ENCODE results near the gene ZNF385C. TPM values are rescaled to one million over a fixed set of nuclear protein-coding genes. Genes with fewer than 3 reads are reported as not detected.

Gene ZNF385C
- polyA plus RNA-seq, 2 of the 4 experiments (the other 2 are of a cell fraction): 0.13 to 0.61 TPM

DNA sequence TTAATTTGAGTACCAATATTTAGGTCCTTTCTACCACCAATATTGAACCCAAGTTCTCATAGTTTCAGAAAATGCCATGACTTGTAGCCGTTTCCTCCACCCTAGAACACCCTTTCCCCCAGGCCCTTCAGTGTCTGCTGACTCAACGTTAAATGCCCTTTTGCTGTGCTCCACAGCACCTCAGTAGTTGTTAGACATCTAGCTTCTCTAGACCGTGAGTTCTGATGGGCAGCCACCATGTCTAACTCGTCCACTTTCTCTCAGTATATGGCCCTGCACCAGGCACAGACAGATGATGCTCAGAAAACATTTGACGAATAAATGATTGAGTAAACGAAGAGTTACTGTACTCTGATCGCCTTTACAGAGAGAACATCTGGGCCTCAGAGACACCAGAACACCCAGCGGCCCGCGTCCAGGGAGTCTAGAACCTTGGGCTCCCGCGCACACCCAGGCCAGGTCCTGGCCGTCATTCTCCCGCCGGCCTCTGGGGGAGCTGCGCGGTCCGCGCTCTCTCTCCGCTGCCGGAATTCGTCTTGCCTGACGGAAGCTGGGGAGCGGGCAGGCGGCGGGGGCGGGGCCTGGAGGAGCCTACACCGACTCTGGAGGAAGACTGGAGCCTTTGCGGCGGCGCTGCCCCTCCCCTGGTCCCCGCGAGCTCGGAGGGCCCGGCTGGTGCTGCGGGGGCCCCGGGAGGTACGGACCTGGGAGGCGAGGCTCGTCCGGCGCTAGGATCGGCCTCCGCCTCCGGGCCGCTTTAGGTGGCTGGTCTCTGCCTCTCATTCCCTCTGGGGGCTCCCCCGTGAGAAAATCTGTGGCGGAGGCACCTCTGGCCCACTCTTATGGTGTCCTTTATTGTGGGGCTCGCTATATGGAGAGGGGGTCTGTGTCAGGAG is 78.5 kb downstream of the ZNF385C start, which contains the start of gene NKIRAS2 (continued):
- TF ChIP-seq, protein P1, sequence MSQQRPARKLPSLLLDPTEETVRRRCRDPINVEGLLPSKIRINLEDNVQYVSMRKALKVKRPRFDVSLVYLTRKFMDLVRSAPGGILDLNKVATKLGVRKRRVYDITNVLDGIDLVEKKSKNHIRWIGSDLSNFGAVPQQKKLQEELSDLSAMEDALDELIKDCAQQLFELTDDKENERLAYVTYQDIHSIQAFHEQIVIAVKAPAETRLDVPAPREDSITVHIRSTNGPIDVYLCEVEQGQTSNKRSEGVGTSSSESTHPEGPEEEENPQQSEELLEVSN (IDR thresholded peaks at IDR 0.05; ENCODE audit: borderline replicate concordance, low read depth): no peak
- TF ChIP-seq EHF (CRISPR knock-in tag; IDR thresholded peaks at IDR 0.05) (0 out of 2 replicates have a peak, but pooled peaks have one; percentile 25), FOXS1 (CRISPR knock-in tag; IDR thresholded peaks at IDR 0.05) (no peak), PHF8 (IDR thresholded peaks at IDR 0.05; ENCODE audit: borderline replicate concordance, low read depth) (peak; percentile 65; the same call in 1 of the 2 replicates)

DNA sequence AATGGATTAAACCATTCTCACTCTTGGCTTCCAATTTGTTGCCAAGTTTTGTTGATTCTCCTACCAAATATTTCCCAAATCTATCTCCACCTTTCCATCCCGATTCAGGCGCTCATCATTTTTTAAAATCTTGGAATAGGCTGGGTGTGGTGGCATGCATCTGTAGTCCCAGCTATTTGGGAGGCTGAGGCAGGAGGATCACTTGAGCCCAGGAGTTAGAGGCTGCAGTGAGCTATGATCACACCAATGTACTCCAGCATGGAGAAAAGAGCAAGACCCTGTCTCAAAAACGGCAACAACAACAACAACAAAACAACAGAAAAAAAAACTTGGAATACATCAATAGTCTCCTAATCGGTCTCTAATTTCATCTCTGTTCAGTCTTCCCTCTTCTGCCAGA is 79.3 kb downstream of the ZNF385C start:
- no peak for DNase-seq (ENCODE audit: low read depth in 1 of 2, low spot score in 1 of 2)
- TF ChIP-seq HEYL (CRISPR knock-in tag; IDR thresholded peaks at IDR 0.05) (no peak), ESRRA (IDR thresholded peaks at IDR 0.05; ENCODE audit: borderline replicate concordance, low read length) (no peak), MAFK (IDR thresholded peaks at IDR 0.05; ENCODE audit: partially characterized antibody) (no peak), PHF8 (IDR thresholded peaks at IDR 0.05; ENCODE audit: borderline replicate concordance, low read depth) (no peak)
- POLR2A ChIA-PET: interaction anchor here (0.8 to 2.0 kb wide), 3 partner anchors 12 to 88 kb away, joined by 4 to 9 read pairs (median 5); partner anchors contain the start of genes CNP and ODAD4

DNA sequence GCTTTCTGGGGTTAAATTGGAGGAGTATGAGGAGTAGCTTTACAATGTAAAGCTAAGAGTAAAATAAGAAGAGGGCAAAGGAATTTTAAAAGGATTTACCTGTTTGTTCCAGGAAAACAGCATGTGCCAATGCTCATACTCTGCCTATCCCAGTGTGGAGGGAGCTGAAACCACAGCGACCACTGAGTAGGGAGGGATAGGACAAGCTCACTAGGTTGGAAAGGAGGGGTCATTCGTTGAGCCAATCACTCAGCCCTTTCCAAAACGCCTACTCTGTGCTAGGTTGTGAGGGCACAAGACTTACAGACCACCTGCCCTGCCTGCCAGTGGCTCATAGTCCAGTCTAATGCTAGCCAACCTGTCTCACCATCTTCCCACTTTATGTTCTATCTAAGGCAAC is 79.9 kb downstream of the ZNF385C start:
- WGBS (ENCODE audit: missing lambda C conversion rate): 43% methylated on average over 3 of the region's 3 CpGs
- Histone ChIP-seq H3K27ac (peak overlapping the region; percentile 93 to 94), H3K4me3 (peak overlapping the region; percentile 72), H3K9me3 (no peaks in the 10 kb centered on the region), H3K4me1 (peaks cover 25% of the 10 kb centered on the region), H3K4me2 (peak overlapping the region; percentile 84)
- ChIA-PET CTCF (interaction anchor here (0.8 to 19.4 kb wide), 14 partner anchors 8 to 509 kb away, joined by 3 to 658 read pairs (median 8); partner anchors contain the start of genes CNP, DHX58, HSPB9 and KAT2A), POLR2A (interaction anchor here (0.7 to 2.3 kb wide), 15 partner anchors 8 to 501 kb away, joined by 3 to 27 read pairs (median 5); partner anchors contain the start of genes CNP, ODAD4 and STAT5A)
- TF ChIP-seq, protein P2, sequence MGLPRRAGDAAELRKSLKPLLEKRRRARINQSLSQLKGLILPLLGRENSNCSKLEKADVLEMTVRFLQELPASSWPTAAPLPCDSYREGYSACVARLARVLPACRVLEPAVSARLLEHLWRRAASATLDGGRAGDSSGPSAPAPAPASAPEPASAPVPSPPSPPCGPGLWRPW (IDR thresholded peaks at IDR 0.05): no peak
- TF ChIP-seq HEYL (CRISPR knock-in tag; IDR thresholded peaks at IDR 0.05) (no peak), KDM1A (IDR thresholded peaks at IDR 0.05; ENCODE audit: low read depth) (no peak), NPAS2 (CRISPR knock-in tag; IDR thresholded peaks at IDR 0.05; ENCODE audit: borderline replicate concordance) (no peak), EHF (CRISPR knock-in tag; IDR thresholded peaks at IDR 0.05) (no peak), MAZ (IDR thresholded peaks at IDR 0.05; ENCODE audit: borderline replicate concordance, low read depth, low read length) (no peak), POLR2A (IDR thresholded peaks at IDR 0.05; ENCODE audit: low read length) (no peak), NFE2L2 (conservative IDR thresholded peaks at IDR 0.05; ENCODE audit: low read length) (no peak), RFX5 (IDR thresholded peaks at IDR 0.05) (no peak), MYC (IDR thresholded peaks at IDR 0.05; ENCODE audit: borderline replicate concordance, low read length) (no peak), MAFK (IDR thresholded peaks at IDR 0.05; ENCODE audit: partially characterized antibody) (no peak), KDM5A (IDR thresholded peaks at IDR 0.05) (no peak), HDAC2 (IDR thresholded peaks at IDR 0.05) (no peak), FOXS1 (CRISPR knock-in tag; IDR thresholded peaks at IDR 0.05) (no peak), HOXA7 (CRISPR knock-in tag; IDR thresholded peaks at IDR 0.05) (no peak), CHD2 (IDR thresholded peaks at IDR 0.05; ENCODE audit: low read length, partially characterized antibody) (no peak), RARB (CRISPR knock-in tag; IDR thresholded peaks at IDR 0.05) (no peak)
- TF ChIP-seq, protein P3, sequence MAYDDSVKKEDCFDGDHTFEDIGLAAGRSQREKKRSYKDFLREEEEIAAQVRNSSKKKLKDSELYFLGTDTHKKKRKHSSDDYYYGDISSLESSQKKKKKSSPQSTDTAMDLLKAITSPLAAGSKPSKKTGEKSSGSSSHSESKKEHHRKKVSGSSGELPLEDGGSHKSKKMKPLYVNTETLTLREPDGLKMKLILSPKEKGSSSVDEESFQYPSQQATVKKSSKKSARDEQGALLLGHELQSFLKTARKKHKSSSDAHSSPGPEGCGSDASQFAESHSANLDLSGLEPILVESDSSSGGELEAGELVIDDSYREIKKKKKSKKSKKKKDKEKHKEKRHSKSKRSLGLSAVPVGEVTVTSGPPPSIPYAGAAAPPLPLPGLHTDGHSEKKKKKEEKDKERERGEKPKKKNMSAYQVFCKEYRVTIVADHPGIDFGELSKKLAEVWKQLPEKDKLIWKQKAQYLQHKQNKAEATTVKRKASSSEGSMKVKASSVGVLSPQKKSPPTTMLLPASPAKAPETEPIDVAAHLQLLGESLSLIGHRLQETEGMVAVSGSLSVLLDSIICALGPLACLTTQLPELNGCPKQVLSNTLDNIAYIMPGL (CRISPR knock-in tag; IDR thresholded peaks at IDR 0.05; ENCODE audit: borderline replicate concordance): no peak
- TF ChIP-seq, protein P4, sequence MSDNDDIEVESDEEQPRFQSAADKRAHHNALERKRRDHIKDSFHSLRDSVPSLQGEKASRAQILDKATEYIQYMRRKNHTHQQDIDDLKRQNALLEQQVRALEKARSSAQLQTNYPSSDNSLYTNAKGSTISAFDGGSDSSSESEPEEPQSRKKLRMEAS (IDR thresholded peaks at IDR 0.05): no peak
- FAIRE-seq (no peak), DNase-seq (ENCODE audit: low read depth in 1 of 2, low spot score in 1 of 2) (no peak), ATAC-seq (no peak)

More for the DNA sequence above, 79.3 kb downstream of the ZNF385C start:
- CTCF ChIA-PET: interaction anchor here (0.5 to 19.4 kb wide), 19 partner anchors 7 to 549 kb away, joined by 3 to 658 read pairs (median 6); partner anchors contain the start of genes CNP, DHX58, HSPB9 and KAT2A
- Histone ChIP-seq H3K4me1 (peaks cover 32% of the 10 kb centered on the region), H3K9me3 (no peaks in the 10 kb centered on the region), H3K4me2 (no peak overlapping the region), H3K4me3 (no peak overlapping the region), H3K27ac (no peak overlapping the region)
- ATAC-seq (no peak), FAIRE-seq (no peak)
- 91% methylated on average over 4 of the region's 4 CpGs for WGBS (ENCODE audit: missing lambda C conversion rate)
